Measurements from ENCODE around the gene PLCG2. TPM values are rescaled to one million over a fixed set of nuclear protein-coding genes. Genes with fewer than 3 reads are reported as not detected.
"Not testable (repeated sequence)": the region's sequence is repeated elsewhere in the genome, so short reads cannot be mapped to it uniquely, and the experiment has no call there.

Gene PLCG2
- total RNA-seq, 1 donor from 2014 or later: 7.1 TPM

DNA sequence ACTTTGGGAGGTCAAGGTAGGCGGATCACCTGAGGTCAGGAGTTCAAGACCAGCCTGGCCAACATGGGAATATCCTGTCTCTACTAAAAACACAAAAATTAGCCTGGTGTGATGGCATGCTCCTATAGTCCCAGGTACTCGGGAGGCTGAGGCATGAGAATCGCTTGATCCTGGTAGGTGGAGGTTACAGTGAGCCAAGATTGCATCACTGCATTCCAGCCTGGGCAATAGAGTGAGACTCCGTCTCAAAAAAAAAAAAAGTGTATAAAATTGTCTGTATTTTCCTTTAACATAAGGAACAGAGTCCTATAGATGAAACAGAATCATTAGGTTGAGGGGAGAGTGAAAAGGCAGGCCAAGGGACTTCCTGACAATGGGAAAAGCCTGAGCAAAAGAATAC, 16.8 kb upstream of the PLCG2 start:
- not testable (repeated sequence) for H3K36me3 Mint-ChIP-seq (ENCODE audit: low read depth)

GRCh38 chr16:81765111-81765919, 13.8 kb upstream of the PLCG2 start:
- intact Hi-C loops (cut with micrococcal nuclease): no loop called here
- H3K36me3 Mint-ChIP-seq (ENCODE audit: low read depth): no peaks in the 10 kb centered on the region
- H3K27me3 Mint-ChIP-seq (ENCODE audit: low read depth): peaks cover 12% of the 10 kb centered on the region
- no peaks in the 10 kb centered on the region for H3K4me1 Mint-ChIP-seq (ENCODE audit: low read depth)
- no peak overlapping the region for H3K27ac Mint-ChIP-seq
- no peak for DNase-seq (ENCODE audit: low spot score)
- H3K4me3 Mint-ChIP-seq (ENCODE audit: low read depth): no peak overlapping the region
- H3K9me3 Mint-ChIP-seq: no peaks in the 10 kb centered on the region

More for the DNA sequence above, 16.8 kb upstream of the PLCG2 start:
- H3K4me3 Mint-ChIP-seq (ENCODE audit: low read depth); DNase-seq (ENCODE audit: low spot score); intact Hi-C loops (cut with micrococcal nuclease); H3K9me3 Mint-ChIP-seq; H3K4me1 Mint-ChIP-seq (ENCODE audit: low read depth); H3K27ac Mint-ChIP-seq: not testable (repeated sequence)
- peaks cover 12% of the 10 kb centered on the region for H3K27me3 Mint-ChIP-seq (ENCODE audit: low read depth)

GRCh38 chr16:81765969-81766368, 13.1 kb upstream of the PLCG2 start:
- no peaks in the 10 kb centered on the region for H3K4me1 Mint-ChIP-seq (ENCODE audit: low read depth)
- peaks cover 13% of the 10 kb centered on the region for H3K27me3 Mint-ChIP-seq (ENCODE audit: low read depth)
- DNase-seq (ENCODE audit: low spot score): no peak
- intact Hi-C loops (cut with micrococcal nuclease): no loop called here
- H3K9me3 Mint-ChIP-seq: no peaks in the 10 kb centered on the region
- no peak overlapping the region for H3K4me3 Mint-ChIP-seq (ENCODE audit: low read depth)
- H3K27ac Mint-ChIP-seq: no peak overlapping the region
- no peaks in the 10 kb centered on the region for H3K36me3 Mint-ChIP-seq (ENCODE audit: low read depth)

GRCh38 chr16:81767987-81768592, 11.0 kb upstream of the PLCG2 start:
- no peak overlapping the region for H3K27ac Mint-ChIP-seq
- no peak overlapping the region for H3K4me3 Mint-ChIP-seq (ENCODE audit: low read depth)
- no peaks in the 10 kb centered on the region for H3K4me1 Mint-ChIP-seq (ENCODE audit: low read depth)
- no peaks in the 10 kb centered on the region for H3K36me3 Mint-ChIP-seq (ENCODE audit: low read depth)
- no peaks in the 10 kb centered on the region for H3K9me3 Mint-ChIP-seq
- intact Hi-C loops (cut with micrococcal nuclease): no loop called here
- H3K27me3 Mint-ChIP-seq (ENCODE audit: low read depth): peaks cover 14% of the 10 kb centered on the region
- DNase-seq (ENCODE audit: low spot score): no peak

- Mint-ChIP-seq H3K27ac (no peak overlapping the region), H3K27me3 (ENCODE audit: low read depth) (peaks cover 11% of the 10 kb centered on the region), H3K4me1 (ENCODE audit: low read depth) (no peaks in the 10 kb centered on the region), H3K9me3 (no peaks in the 10 kb centered on the region), H3K4me3 (ENCODE audit: low read depth) (no peak overlapping the region), H3K36me3 (ENCODE audit: low read depth) (no peaks in the 10 kb centered on the region)
- DNase-seq (ENCODE audit: low spot score): no peak
- intact Hi-C loops (cut with micrococcal nuclease): no loop called here
Measured at GRCh38 chr16:81770008-81770407, 9.1 kb upstream of the PLCG2 start.

DNA sequence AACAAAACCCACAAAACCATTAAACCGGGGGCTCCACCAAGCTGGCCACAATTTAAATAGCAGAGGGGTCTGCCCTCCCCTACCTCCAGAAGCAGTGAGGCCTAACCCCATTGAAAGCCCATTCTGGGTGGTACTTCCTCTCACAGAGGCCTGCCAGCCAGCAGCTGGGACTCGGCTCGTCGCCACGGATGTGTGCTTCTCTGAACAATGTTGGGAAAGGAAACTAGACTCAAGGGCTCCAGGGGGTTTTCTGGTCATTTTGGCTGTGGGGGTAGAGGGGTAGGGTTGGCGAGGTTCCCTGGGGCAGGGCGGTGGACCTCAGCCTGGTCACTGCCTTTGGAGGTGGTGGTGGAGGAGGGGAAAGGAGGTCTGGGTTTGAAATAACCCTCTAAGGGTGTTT, 4.7 kb upstream of the PLCG2 start:
- Mint-ChIP-seq H3K36me3 (ENCODE audit: low read depth) (no peaks in the 10 kb centered on the region), H3K4me1 (ENCODE audit: low read depth) (peaks cover 6% of the 10 kb centered on the region), H3K27ac (no peak overlapping the region), H3K4me3 (ENCODE audit: low read depth) (no peak overlapping the region), H3K9me3 (no peaks in the 10 kb centered on the region), H3K27me3 (ENCODE audit: low read depth) (peaks cover 22% of the 10 kb centered on the region)
- intact Hi-C loops (cut with micrococcal nuclease): no loop called here
- DNase-seq (ENCODE audit: low spot score): no peak

DNA sequence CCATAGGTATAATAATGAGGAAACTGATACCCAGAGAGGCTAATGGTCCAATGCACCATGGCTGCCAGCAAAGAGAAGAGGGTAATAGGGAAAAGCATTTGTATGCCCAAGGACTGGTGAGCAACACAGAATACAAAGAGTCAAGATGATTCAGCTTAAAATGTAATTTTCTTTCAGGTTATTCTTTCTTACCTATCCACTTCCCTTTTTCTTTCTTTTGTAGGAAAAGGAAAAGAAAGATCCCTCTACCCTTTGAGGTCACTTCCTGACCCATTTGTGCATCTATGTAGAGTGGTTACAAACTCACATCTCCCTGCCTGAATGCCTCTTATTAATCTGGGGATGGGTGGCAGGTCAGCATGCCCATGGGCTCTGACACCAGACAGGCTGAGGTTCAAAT, 3.5 kb upstream of the PLCG2 start:
- Mint-ChIP-seq H3K4me1 (ENCODE audit: low read depth) (peaks cover 13% of the 10 kb centered on the region), H3K27ac (no peak overlapping the region), H3K9me3 (no peaks in the 10 kb centered on the region), H3K36me3 (ENCODE audit: low read depth) (no peaks in the 10 kb centered on the region), H3K4me3 (ENCODE audit: low read depth) (no peak overlapping the region), H3K27me3 (ENCODE audit: low read depth) (peaks cover 32% of the 10 kb centered on the region)
- intact Hi-C loops (cut with micrococcal nuclease): no loop called here
- DNase-seq (ENCODE audit: low spot score): no peak

DNA sequence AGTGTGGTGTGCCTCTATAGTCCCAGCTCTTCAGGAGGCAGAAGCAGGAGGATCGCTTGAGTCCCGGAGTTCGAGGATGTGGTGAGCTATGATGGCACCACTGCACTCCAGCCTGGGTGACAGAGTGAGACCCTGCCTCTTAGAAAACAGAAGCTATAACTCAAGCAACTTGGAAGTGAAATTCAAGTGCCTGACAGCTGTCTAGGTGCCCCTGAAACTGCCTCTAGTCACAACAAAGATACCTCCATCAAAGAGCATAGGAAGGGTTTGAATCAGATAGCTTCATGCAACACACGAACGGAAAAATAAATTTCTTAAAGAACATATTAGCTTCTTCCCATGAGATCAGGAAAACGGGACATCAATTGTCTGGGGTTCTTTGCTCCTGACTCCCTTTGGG, 860 bp upstream of the PLCG2 start:
- Mint-ChIP-seq H3K4me3 (ENCODE audit: low read depth) (peak overlapping the region; percentile 83), H3K9me3 (no peaks in the 10 kb centered on the region), H3K4me1 (ENCODE audit: low read depth) (peaks cover 13% of the 10 kb centered on the region), H3K27ac (no peak overlapping the region), H3K27me3 (ENCODE audit: low read depth) (peaks cover 45% of the 10 kb centered on the region), H3K36me3 (ENCODE audit: low read depth) (no peaks in the 10 kb centered on the region)
- DNase-seq (ENCODE audit: low spot score): no peak
- intact Hi-C loops (cut with micrococcal nuclease): loop anchor here (2.0 kb wide), 1 partner anchor 21 kb away; no protein-coding TSS in a partner anchor

DNA sequence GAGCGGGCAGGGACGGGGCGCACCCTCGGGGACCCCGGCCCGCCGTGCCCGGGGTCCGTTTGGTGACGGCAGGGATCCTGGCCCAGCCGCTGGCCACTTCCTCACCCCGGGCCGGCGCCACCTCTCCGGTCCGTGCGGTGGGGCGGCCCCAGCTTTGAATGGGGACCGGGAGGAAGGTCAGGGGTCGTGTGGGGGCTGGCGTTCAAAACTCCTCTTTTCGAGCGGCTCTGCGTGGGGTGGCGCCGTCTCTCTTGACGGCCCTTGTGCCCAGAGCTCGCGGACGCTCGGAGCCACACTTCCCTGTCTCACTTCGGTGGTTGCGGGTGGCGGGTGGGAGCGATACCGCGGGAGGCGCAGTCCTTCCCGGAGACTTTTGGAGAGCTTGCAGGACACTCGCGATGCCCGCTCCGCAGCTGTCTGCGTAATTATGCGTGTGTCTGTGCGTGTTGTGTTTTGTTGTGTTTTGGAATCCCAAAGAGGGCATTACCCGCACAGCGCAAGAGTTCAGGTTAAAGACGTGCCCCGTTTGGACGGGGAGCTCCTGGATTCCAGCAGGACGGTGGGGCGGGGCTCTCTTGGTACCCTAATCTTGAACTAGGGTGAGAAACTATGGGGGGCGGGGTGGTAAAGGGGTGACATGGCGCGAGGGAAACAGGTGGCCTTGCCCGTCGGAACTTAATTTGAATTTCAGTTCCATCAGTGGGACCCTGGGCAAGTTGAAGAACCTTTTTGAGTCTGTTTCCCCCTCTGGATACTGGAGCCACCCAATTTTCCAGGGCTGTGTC, 637 bp downstream of the PLCG2 start:
- Mint-ChIP-seq H3K9me3 (no peaks in the 10 kb centered on the region), H3K36me3 (ENCODE audit: low read depth) (no peaks in the 10 kb centered on the region), H3K4me1 (ENCODE audit: low read depth) (peaks cover 13% of the 10 kb centered on the region), H3K27ac (no peak overlapping the region), H3K27me3 (ENCODE audit: low read depth) (peaks cover 46% of the 10 kb centered on the region), H3K4me3 (ENCODE audit: low read depth) (peak overlapping the region; percentile 77)
- intact Hi-C loops (cut with micrococcal nuclease): loop anchor here (2.0 kb wide), 1 partner anchor 19 kb away; no protein-coding TSS in a partner anchor
- no peak for DNase-seq (ENCODE audit: low spot score)

- Mint-ChIP-seq H3K9me3 (no peaks in the 10 kb centered on the region), H3K4me1 (ENCODE audit: low read depth) (peaks cover 13% of the 10 kb centered on the region), H3K27me3 (ENCODE audit: low read depth) (peaks cover 47% of the 10 kb centered on the region), H3K27ac (no peak overlapping the region), H3K36me3 (ENCODE audit: low read depth) (no peaks in the 10 kb centered on the region), H3K4me3 (ENCODE audit: low read depth) (peak overlapping the region; percentile 77)
- no peak for DNase-seq (ENCODE audit: low spot score)
- intact Hi-C loops (cut with micrococcal nuclease): no loop called here
Measured at GRCh38 chr16:81780350-81780749, 1.3 kb downstream of the PLCG2 start.

DNA sequence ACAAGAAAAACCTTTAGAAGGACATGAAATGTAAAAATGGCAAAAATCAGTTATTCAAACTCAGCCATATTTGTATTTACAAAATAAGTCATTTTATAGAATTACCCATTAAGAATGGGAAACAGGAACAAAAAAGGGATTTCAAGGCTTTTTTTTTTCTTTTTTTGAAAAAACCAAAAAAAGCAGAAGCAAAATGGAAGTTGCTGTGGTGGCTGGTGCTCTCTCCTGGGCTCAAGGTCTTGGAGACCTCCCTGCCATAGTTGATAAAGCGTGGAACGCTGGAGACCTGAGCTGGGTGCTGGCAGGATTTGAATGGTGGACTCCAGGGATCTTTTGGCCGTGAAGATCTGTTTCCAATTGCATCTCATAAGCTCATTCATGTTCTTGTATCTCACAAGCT, 3.1 kb downstream of the PLCG2 start:
- no peak overlapping the region for H3K27ac Mint-ChIP-seq
- peaks cover 14% of the 10 kb centered on the region for H3K4me1 Mint-ChIP-seq (ENCODE audit: low read depth)
- DNase-seq (ENCODE audit: low spot score): no peak
- no peaks in the 10 kb centered on the region for H3K9me3 Mint-ChIP-seq
- peaks cover 38% of the 10 kb centered on the region for H3K27me3 Mint-ChIP-seq (ENCODE audit: low read depth)
- no peak overlapping the region for H3K4me3 Mint-ChIP-seq (ENCODE audit: low read depth)
- intact Hi-C loops (cut with micrococcal nuclease): no loop called here
- H3K36me3 Mint-ChIP-seq (ENCODE audit: low read depth): no peaks in the 10 kb centered on the region

GRCh38 chr16:81784072-81784795, 5.1 kb downstream of the PLCG2 start:
- H3K27me3 Mint-ChIP-seq (ENCODE audit: low read depth): peaks cover 29% of the 10 kb centered on the region
- no peak for DNase-seq (ENCODE audit: low spot score)
- H3K27ac Mint-ChIP-seq: no peak overlapping the region
- H3K36me3 Mint-ChIP-seq (ENCODE audit: low read depth): no peaks in the 10 kb centered on the region
- H3K9me3 Mint-ChIP-seq: no peaks in the 10 kb centered on the region
- H3K4me1 Mint-ChIP-seq (ENCODE audit: low read depth): peaks cover 10% of the 10 kb centered on the region
- H3K4me3 Mint-ChIP-seq (ENCODE audit: low read depth): no peak overlapping the region
- intact Hi-C loops (cut with micrococcal nuclease): no loop called here
